GM19467 (cell line): Measurements from ENCODE around the gene OR6B3.
"Not testable (repeated sequence)": the region's sequence is repeated elsewhere in the genome, so short reads cannot be mapped to it uniquely, and the experiment has no call there.

ENCODE experiments used
- ATAC-seq: cut with Tn5 transposase; IDR thresholded peaks from one replicate; pipeline ENCODE4 v1.9.1; 2021; ENCODE audit warnings: mild to moderate bottlenecking, moderate library complexity; ENCODE audit not compliant: unreplicated experiment

The OR6B3 gene

DNA sequence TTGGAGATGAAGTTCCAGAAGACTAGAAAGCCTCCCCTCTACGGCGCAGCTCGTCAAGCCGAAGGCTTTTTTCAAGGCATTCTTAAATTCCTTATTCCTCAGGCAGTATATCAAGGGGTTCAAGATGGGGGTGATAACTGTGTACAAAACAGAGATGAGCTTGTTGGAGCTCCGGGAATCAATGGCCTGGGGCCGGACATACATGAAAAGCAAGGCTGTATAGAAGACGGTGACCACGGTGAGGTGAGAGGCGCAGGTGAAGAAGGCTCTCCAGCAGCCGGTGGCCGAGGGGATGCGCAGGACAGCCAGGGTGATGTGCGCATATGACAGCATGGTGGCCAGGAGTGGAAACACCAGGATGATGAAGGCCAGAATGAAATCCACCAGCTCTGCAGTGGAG lies 8.2 kb downstream of the OR6B3 start:
- ATAC-seq, result no peak

DNA sequence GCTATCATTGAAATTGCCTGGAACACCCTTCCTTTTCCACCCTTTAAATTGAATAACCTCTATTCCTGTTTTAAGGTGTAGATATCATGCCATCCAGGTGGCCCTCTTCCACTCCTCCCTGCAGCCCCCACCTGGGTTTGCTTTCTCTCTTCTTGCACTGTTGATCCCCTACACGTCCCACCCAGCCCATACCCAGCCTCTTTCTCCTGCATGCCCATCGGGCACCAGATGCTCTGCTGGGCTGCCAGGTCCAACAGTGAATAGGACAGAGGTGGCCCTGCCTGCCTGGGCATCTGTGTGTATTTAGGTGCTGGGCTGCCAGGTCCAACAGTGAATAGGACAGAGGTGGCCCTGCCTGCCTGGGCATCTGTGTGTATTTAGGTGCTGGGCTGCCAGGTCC lies 9.2 kb downstream of the OR6B3 start:
- not testable (repeated sequence) for ATAC-seq

DNA sequence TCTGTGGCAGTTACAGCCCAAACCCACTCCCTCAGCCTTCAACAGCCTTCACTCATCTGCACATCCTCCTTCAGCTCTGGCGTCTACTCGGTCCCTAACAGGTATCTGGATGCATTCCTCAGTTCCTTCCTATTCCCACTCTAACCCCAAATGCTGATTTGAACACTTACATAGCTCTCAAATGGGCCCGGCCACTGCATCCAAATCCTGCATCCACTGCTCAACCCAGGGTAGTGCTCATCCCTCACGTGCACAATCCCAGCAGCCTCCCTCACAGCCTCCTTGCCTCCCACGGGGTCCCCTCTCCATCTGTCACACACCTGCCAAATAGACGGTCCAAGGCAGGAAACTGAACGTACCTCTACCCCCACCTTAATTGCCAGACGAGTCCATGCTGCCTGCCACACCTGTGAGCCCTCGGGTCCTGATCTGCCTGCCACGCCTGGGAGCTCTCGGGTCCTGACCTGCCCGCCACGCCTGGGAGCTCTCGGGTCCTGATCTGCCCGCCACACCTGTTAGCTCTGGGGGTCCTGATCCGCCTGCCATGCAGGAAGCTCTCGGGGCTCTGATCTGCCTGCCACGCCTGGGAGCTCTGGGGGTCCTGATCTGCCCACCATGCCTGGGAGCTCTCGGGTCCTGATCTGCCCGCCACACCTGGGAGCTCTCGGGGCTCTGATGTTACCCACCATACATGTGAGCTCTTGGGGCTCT lies 9.9 kb downstream of the OR6B3 start:
- ATAC-seq, result no peak

DNA sequence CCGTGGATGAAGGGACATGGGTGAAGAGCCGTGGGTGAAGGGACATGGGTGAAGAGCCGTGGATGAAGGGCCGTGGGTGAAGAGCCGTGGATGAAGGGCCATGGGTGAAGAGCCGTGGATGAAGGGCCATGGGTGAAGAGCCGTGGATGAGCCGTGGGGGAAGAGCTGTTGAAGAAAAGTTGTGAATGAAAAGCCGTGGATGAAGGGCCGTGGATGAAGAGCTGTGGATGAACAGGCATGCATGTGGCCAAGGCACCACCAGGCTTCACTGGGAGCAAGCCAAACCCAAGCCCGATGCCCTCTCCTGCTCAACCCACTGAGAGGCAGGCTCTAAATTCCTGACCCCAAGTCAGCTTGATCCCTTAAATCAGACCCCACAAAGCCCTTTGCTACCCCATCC lies 10.6 kb downstream of the OR6B3 start:
- ATAC-seq, result no peak

DNA sequence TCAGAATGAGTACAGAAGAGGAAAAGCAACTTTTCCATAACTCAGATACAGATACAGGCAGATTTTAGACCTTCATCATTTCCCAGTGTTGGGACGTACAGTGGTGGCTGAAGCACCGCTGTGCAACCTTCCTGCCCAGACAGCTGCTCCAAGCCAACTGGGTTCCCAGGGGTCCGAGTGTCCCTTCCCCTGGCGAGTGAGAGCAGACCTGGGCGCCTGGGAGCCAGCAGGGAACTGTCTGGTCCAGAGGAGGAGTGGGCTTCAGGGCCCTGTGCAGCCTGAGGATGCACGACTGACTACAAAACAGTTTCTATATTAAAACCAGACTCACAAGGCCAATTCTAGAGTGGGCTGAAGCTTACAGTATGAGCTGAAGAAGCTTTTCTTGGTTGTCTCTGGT lies 12.0 kb downstream of the OR6B3 start:
- ATAC-seq, result no peak

- no peak for ATAC-seq
These were observed 16.0 kb downstream of the OR6B3 start for GRCh38 chr2:240037358-240037757.

DNA sequence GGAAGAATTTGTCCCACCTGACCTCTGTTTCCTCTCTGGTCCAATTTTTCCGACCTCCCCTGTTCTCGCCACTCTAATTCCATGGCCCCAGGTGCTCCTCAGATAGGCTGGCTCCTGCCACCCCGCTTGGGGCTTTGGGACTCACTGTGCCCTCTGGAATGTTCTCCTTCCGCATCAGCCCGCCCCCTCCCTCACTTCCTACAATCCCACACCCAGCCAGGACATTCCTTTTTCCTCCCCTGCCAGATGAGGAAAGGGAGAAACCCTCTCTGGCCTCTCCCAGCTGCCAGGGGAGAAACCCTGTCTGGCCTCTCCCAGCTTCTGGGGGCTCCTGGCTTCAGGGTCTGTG lies 20.0 kb downstream of the OR6B3 start:
- ATAC-seq, result no peak

DNA sequence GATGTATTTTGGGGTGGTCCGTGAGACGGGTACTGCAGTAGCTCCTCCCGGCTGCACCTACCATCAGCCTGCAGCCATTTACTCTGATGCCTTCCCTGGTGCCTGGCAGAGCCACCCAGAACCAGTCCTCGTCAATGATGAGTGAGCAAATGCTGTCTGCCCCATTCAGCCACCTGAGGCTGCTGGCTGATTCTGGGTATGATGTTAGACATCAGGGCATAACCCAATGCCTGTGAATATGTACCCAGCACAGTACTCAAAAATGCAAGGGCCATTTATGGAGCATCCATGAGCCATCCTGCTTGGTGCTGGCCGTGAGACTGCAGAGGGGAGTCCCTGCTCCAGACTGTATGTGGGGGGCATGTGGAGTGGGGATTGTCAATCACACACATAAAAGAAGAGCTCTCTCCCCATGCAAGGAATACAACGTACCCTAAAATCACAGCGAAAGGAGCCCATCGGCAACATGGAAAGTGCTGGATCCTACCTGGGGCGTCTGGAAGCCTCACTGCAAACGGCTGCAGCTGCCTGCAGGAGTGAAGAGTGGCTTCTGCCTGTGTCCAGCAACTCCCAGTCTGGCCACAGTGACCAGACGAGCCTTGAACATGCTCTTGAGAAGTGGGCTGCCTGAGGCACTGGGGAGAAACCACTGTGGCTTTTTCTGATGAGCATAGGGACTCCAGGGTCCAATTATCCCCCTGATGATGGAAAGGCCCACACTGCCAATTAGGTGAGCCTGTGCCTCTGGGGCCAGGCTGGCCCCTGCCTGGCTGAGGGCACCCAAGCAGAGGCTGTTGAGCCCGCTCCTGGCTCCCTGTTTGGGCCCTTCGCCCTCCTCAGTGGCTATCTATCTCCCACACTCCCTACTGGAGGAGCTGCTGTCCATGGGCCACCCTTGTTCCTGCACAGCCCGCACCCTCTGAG lies 20.7 kb downstream of the OR6B3 start:
- ATAC-seq, result no peak

DNA sequence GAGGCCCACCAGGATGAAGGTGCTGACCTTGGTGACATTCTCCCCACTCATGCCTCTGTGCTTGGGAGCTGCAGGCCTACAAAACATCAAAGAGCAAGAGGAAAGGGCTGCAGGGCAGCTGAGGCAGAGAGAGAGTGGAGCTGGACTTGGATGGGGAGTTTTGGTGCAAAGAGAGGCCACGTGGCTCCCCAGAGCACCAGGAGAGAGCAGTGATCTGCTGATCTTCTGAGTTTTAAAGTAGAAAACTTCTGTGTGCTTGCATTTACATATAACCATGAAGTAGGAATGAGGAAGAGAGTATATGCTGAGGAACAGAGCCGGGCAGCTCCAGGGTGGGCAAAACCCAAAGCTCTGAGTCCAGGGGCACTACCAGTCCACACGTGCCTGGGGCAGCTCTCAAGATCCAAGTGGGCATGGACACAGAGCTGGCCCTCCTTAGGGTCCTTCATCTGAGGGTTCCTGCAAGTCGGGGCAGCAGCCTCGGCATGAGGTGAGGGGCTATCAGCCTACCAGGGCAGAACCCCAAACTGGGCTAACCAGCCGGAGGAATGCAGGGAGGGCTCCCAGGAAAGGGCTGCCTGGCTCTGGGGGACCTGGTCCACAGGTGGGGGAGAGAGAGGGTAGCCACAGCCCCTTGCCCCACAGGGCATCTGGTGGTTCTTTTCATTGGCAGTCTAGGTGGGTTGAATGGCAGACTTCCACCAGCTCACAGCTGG lies 22.8 kb downstream of the OR6B3 start, which contains the start of gene OR6B2:
Gene OR6B2 (minus strand): TSS at position 51 of the 716 bp plus-strand sequence. CDS start 0 bp downstream, at position 51.
- no peak for ATAC-seq

DNA sequence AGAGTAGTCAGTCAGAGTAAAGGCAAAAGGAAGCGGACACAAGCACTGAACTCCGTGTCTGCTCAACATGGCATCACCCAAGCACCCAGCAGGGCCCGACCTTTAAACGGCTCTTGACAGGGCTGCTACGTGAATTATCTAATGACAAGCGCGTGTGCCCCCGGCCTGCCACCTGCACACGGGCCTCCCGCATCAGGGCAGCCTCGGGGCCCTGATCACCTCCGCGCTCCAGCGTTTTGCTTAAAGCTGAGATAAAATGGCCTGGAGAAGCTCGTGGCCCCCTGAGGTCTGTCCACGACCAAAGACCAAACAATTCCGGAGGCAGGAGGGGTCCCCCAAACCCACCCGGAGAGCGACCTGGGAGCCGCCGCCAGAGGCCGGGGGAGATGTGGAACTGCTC lies 28.6 kb downstream of the OR6B3 start:
- peak; percentile 9 for ATAC-seq

GRCh38 chr2:240023792-240024191 lies 29.5 kb downstream of the OR6B3 start:
- no peak for ATAC-seq

DNA sequence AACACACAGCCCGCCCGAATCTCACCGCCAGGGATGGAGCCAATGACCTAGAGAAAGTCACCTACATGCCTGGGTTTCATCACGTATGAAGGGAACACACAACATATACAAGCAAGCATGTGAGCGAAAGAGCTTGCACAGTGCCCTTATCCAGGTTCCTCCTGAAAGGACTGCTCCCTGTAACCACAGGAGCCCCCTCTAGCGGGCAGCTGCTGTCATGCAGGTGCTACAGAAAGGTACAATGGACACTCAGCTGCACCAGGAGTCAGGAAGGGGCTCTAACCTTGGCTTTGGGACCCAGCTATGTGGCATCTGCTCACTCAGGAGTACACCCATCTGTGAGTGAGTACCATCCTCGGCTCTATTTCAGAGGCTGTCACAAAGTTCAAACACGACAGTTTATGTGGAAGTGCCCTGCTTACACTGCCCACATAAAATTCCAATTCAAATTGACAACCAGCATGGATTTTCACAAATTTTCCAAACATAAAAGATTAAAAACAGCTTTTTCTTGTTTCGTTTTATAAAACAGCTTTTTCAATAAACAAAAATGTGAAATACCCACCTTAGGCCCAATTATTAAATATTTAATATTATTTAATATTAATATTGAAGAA lies 31.7 kb downstream of the OR6B3 start:
- no peak for ATAC-seq

DNA sequence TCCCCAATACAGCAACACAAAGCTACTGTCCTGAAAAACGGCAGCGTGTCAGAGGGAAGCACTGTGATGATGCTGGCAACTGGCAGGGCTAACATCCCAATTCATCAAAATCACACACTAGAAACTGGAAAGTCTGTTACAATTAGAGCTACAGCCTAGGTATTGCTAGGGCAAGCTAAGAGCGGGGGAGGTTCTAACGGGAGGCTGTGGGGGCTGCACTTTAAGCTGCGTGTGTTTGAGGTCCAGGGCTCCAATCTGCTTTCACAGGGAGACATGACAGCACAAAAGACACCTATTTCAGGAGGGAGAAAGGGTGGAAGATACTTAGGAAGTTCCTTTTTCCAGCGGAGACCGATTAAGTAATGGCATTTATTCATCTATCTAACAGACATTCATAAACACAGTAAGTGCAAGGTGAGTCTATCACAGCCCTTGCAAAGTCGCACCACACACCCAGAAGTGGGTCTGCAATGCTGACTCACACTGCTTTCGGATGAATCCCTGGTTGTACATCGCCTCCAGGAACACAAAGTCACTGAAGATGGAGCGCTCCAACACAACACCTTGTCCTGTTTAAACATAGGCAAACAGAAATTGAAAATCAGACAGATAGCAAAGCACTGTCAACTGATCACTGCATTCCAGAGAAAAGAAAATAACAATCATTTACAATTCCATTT lies 35.1 kb downstream of the OR6B3 start:
- no peak for ATAC-seq

DNA sequence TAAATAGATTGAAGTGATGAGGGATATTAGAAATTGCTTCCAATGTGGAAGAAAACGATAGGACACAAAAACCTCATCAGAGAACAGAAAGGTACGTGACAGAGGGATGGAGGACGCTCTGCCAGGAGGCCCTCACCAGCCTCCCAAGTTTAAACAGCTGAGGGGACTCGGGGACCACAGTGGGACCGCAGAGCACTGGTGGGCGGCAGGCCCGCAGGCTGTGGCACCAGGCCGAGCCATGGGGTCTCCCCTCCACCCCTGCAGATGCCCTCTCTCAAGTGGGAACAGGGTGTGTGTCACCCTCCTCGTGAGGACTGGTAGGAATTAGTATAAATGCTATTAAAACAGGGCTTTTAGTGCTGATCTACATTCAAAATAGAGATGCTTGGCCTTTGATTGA lies 39.0 kb downstream of the OR6B3 start:
- ATAC-seq, result no peak

- ATAC-seq, result no peak
These were observed 40.0 kb downstream of the OR6B3 start for GRCh38 chr2:240013343-240013742.

DNA sequence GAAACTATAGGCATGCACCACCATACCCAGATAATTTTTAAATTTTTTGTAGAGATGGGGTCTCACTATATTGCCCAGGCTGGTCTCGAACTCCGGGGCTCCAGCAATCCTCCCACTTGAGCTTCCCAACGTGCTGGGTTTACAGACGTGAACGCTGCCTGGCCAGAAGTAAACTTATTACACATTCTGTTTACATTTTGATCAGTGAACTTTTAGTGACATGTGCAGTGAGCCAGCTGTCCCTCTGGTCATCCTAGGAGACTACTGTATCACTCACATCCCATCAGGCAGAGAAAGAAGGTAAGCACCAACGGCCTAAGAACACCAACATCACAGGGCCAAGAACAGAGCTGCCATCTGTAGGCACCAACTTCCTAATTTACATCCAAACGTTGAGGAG lies 50.3 kb downstream of the OR6B3 start:
- ATAC-seq, result no peak

- no peak for ATAC-seq
These were observed 52.6 kb downstream of the OR6B3 start for GRCh38 chr2:240000671-240001070.

DNA sequence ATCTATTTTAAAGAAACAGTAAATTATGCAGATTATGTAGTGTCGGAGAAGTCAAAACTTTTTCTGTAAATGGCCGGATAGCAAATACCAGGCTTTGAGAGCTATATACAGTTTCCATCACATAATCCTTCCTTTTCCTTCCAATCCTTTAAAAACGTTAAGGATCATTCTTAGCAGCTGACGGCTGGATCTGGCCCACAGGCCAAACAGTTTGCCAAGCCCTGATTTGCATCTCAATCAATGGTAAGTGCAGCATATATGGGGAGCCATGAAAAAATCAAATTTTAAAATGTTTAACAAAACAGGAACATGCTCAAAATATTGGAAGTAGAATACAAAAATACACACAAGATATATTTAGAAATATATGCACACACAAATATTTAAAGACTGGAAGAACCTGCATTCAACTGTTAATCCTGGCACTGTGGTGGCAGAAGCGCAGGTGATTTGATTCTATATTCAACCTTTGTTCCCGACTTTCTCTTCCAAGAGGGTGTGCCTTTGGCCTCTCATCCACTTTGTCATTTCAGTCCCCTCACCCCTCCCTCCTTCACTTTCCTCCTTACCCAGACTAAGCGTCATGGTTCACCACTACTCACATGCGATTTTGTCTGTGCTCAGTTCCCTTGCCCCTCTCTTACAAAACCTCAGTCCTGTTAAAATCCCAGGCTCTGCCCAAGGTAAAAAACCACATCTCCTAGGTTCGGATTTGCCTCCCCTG lies 55.5 kb downstream of the OR6B3 start:
- ATAC-seq, result no peak
